ENCODE data around the gene TNFAIP8. TPM values are rescaled to one million over a fixed set of nuclear protein-coding genes. Genes with fewer than 3 reads are reported as not detected.

TNFAIP8 gene
- total and polyA plus RNA-seq, 9 of the 15 experiments (the other 6 are each of a cell fraction or from before 2014, with no cell fraction given), result 29.9 to 52.2 (median 44.8) TPM

- TF ChIP-seq HDAC3 (IDR thresholded peaks at IDR 0.05; ENCODE audit: borderline replicate concordance, partially characterized antibody) (no peak), POLR2H (tag; IDR thresholded peaks at IDR 0.05; ENCODE audit: low read depth) (peak; percentile 91), CXXC5 (CRISPR knock-in tag; IDR thresholded peaks at IDR 0.05) (peak; percentile 48), GATA2 (CRISPR knock-in tag; IDR thresholded peaks at IDR 0.05) (no peak), CEBPB (tag; IDR thresholded peaks at IDR 0.05) (peak; percentile 97), ZNF184 (CRISPR knock-in tag; IDR thresholded peaks at IDR 0.05) (no peak), BACH1 (tag; IDR thresholded peaks at IDR 0.05) (no peak; the same call in 1 of the 2 replicates), ZNF766 (CRISPR knock-in tag; conservative IDR thresholded peaks at IDR 0.05) (peak; percentile 20; the same call in 1 of the 2 replicates), ZNF316 (IDR thresholded peaks at IDR 0.05) (no peak), PHB2 (IDR thresholded peaks at IDR 0.05; ENCODE audit: low read depth) (no peak), DPF2 (IDR thresholded peaks at IDR 0.05) (0 out of 2 replicates have a peak, but pooled peaks have one; percentile 48), NR1H2 (CRISPR knock-in tag; IDR thresholded peaks at IDR 0.05) (no peak), ZNF24 (IDR thresholded peaks at IDR 0.05) (no peak), KDM5B (IDR thresholded peaks at IDR 0.05; ENCODE audit: insufficient replicate concordance, low read depth, low read length) (no peak), RBM34 (IDR thresholded peaks at IDR 0.05; ENCODE audit: borderline replicate concordance, insufficient read depth, low read length) (no peak), USF2 (CRISPR knock-in tag; IDR thresholded peaks at IDR 0.05) (no peak)
- TF ChIP-seq, protein P1, sequence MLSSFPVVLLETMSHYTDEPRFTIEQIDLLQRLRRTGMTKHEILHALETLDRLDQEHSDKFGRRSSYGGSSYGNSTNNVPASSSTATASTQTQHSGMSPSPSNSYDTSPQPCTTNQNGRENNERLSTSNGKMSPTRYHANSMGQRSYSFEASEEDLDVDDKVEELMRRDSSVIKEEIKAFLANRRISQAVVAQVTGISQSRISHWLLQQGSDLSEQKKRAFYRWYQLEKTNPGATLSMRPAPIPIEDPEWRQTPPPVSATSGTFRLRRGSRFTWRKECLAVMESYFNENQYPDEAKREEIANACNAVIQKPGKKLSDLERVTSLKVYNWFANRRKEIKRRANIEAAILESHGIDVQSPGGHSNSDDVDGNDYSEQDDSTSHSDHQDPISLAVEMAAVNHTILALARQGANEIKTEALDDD (IDR thresholded peaks at IDR 0.05), result 0 out of 2 replicates have a peak, but pooled peaks have one; percentile 2
- TF ChIP-seq, protein P2, sequence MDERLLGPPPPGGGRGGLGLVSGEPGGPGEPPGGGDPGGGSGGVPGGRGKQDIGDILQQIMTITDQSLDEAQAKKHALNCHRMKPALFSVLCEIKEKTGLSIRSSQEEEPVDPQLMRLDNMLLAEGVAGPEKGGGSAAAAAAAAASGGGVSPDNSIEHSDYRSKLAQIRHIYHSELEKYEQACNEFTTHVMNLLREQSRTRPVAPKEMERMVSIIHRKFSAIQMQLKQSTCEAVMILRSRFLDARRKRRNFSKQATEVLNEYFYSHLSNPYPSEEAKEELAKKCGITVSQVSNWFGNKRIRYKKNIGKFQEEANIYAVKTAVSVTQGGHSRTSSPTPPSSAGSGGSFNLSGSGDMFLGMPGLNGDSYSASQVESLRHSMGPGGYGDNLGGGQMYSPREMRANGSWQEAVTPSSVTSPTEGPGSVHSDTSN (CRISPR knock-in tag; IDR thresholded peaks at IDR 0.05; ENCODE audit: low read depth), result no peak
- TF ChIP-seq, protein P2 (tag; conservative IDR thresholded peaks at IDR 0.05; ENCODE audit: low read depth), result peak; percentile 81
- TF ChIP-seq, protein P3, sequence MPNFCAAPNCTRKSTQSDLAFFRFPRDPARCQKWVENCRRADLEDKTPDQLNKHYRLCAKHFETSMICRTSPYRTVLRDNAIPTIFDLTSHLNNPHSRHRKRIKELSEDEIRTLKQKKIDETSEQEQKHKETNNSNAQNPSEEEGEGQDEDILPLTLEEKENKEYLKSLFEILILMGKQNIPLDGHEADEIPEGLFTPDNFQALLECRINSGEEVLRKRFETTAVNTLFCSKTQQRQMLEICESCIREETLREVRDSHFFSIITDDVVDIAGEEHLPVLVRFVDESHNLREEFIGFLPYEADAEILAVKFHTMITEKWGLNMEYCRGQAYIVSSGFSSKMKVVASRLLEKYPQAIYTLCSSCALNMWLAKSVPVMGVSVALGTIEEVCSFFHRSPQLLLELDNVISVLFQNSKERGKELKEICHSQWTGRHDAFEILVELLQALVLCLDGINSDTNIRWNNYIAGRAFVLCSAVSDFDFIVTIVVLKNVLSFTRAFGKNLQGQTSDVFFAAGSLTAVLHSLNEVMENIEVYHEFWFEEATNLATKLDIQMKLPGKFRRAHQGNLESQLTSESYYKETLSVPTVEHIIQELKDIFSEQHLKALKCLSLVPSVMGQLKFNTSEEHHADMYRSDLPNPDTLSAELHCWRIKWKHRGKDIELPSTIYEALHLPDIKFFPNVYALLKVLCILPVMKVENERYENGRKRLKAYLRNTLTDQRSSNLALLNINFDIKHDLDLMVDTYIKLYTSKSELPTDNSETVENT (CRISPR knock-in tag; IDR thresholded peaks at IDR 0.05), result no peak
- TF ChIP-seq, protein P4, sequence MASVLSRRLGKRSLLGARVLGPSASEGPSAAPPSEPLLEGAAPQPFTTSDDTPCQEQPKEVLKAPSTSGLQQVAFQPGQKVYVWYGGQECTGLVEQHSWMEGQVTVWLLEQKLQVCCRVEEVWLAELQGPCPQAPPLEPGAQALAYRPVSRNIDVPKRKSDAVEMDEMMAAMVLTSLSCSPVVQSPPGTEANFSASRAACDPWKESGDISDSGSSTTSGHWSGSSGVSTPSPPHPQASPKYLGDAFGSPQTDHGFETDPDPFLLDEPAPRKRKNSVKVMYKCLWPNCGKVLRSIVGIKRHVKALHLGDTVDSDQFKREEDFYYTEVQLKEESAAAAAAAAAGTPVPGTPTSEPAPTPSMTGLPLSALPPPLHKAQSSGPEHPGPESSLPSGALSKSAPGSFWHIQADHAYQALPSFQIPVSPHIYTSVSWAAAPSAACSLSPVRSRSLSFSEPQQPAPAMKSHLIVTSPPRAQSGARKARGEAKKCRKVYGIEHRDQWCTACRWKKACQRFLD (CRISPR knock-in tag; IDR thresholded peaks at IDR 0.05), result peak; percentile 77; the same call in 1 of the 2 replicates
These were observed 32.8 kb upstream of the TNFAIP8 start (continued) for GRCh38 chr5:119322948-119323537.
